ENCODE measurements around the gene PARD3.

DNA sequence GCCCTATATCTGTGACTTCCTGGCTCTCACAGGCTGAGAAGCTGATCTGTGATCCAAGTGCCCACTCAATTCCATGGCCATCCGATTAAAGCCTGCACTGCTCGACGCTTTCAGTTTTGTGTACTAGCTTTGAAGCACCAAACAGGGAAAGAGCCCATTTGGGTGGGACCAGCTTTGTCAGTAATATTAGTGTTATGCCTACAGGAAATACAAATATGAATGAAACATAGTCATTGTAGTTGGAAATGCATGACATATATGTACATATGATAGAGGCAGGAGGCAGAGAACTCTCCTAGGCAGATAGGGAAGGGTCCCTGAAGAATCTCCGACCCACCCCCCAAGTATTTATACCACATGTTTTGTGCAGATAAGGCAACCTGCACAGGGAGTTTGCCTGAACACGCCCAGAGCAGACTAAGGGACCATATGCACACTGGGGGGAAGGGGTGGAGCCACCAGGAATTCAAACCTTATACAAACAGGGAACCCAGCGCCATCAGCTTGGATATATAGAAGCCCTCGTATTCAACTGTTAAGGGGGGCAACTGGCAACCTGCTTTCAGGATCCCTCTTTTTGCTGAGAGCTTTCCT, 653.2 kb downstream of the PARD3 start:
- TF ChIP-seq CTCF (conservative IDR thresholded peaks at IDR 0.05 in 1 of 2, IDR thresholded peaks at IDR 0.05 in 1 of 2; ENCODE audit: low read depth in 1 of 2, low read length in 2 of 2) (no peak), EZH2 (IDR thresholded peaks at IDR 0.05; ENCODE audit: low read length, missing control alignments) (no peak)

All from fibroblast of lung (primary cell).